ENCODE results near the gene MEF2D.

The MEF2D gene

GRCh38 chr1:156458181-156458503, 42.4 kb downstream of the MEF2D start:
- in situ Hi-C loops (cut with MboI; ENCODE audit: low sequenced_read_pairs, unreplicated experiment), result loop anchor here (5.0 kb wide), 1 partner anchor 149 kb away; no protein-coding TSS in a partner anchor
- no peak for DNase-seq (ENCODE audit: low spot score)
- TF ChIP-seq CTCF (IDR thresholded peaks at IDR 0.05; ENCODE audit: borderline replicate concordance, control extremely low read depth, extremely low read depth, insufficient read depth, missing control alignments), result no peak

DNA sequence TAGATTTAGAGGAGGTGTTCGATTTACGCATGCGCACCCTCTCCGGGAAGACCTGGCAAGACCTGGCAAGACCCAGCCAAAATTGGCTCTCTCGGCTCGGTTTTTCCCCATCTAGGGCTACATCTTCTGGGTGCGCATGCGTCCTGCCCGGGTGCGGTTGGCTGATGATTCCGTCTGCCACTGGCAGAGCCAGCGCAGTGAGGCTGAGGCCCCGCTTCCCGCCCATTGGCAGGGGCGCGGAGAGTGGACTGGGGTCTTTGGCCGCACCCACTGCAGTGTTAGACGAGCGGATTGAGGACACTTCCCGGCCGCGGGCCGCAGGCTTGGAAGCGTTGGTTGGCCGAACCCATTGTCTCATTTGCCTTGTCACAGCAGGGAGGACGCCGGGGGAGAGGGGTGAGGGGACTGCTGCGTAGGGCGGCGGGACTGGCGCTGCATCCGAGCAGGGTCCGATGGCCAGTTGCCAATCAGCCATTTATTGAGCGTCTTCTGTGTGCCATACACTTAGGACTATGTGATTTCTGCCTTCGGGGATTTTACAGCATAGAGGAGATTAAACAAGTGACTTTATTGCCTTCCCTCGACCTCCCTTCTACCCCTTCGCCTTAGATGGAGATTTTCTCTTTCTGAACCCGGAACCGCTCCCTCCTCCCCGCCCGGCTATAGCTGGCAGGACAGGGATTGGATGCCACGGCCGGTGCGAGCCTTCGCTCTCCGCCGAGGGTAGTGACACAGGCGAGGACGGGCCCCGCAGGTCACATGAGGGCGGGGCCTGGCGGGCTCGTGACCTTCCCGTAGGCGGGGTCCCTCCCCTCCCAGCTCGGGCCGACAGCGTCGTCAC, 43.7 kb downstream of the MEF2D start:
- TF ChIP-seq CTCF (IDR thresholded peaks at IDR 0.05; ENCODE audit: borderline replicate concordance, control extremely low read depth, extremely low read depth, insufficient read depth, missing control alignments), result no peak
- in situ Hi-C loops (cut with MboI; ENCODE audit: low sequenced_read_pairs, unreplicated experiment), result loop anchor here (5.0 kb wide), 1 partner anchor 150 kb away; no protein-coding TSS in a partner anchor
- DNase-seq (ENCODE audit: low spot score), result peak; percentile 97

DNA sequence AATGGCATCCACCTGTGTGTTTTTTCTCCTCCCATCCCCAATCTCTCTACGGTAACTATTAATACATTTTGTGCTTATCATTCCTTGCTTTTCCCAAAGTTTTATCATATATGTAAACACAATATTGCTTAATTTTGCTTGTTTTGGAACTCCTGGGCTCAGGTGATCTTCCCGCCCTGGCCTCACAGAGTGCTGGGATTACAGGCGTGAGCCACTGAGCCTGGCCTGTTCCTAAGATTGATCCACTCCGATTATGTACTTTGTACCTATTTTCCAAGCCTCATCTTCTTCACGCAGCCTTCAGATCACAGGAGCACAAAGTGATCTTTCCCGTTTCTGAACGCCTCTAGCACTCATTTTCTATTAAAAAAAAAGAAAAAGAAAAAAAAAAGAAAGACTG, 45.2 kb downstream of the MEF2D start:
- TF ChIP-seq CTCF (IDR thresholded peaks at IDR 0.05; ENCODE audit: borderline replicate concordance, control extremely low read depth, extremely low read depth, insufficient read depth, missing control alignments), result no peak
- DNase-seq (ENCODE audit: low spot score), result no peak
- in situ Hi-C loops (cut with MboI; ENCODE audit: low sequenced_read_pairs, unreplicated experiment), result loop anchor here (5.0 kb wide), 1 partner anchor 152 kb away; no protein-coding TSS in a partner anchor

- TF ChIP-seq CTCF (IDR thresholded peaks at IDR 0.05; ENCODE audit: borderline replicate concordance, control extremely low read depth, extremely low read depth, insufficient read depth, missing control alignments), result no peak
- in situ Hi-C loops (cut with MboI; ENCODE audit: low sequenced_read_pairs, unreplicated experiment), result no loop called here
- DNase-seq (ENCODE audit: low spot score), result no peak
These were observed 47.7 kb downstream of the MEF2D start for GRCh38 chr1:156452907-156453306.

GRCh38 chr1:156451505-156452160, 48.9 kb downstream of the MEF2D start:
- no peak for DNase-seq (ENCODE audit: low spot score)
- in situ Hi-C loops (cut with MboI; ENCODE audit: low sequenced_read_pairs, unreplicated experiment), result no loop called here
- no peak for TF ChIP-seq CTCF (IDR thresholded peaks at IDR 0.05; ENCODE audit: borderline replicate concordance, control extremely low read depth, extremely low read depth, insufficient read depth, missing control alignments)

DNA sequence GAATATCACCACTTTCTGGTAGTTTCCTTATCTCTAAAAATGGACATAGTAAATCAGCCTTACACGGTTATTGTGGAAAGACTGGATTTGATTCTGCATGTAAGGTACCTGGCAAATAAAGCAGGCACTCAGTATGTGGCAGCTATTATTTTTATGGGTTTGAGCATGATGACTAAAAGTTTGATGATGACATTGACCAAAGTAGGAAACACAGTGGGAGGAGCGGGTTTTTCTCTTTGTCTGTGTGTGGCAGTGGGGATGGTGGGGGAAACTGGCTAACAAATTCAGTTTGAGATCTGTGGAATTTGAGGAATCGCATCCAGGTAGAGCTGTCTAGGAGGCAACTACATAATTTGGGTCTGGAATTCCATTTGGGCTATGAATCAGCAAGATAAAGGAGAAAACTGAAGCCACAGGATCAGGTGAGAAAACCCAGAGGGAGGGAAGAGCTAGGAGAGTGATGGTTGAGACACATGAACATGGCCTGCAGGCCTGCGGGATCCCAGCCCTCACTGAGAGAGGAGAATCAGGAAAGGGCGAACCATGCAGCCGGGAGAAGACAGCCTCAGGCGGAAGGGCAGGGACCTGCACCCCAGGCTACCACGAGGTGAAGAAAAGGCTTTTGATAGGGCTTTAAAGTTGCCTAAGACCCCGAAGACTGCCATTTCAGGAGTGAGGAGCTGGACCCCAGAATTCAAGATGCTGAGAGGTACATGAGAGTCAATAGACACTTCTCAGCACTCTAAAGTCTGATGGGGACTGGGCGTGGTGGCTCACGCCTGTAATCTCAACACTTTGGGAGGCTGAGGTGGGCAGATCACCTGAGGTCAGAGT, 52.2 kb downstream of the MEF2D start:
- in situ Hi-C loops (cut with MboI; ENCODE audit: low sequenced_read_pairs, unreplicated experiment), result no loop called here
- no peak for TF ChIP-seq CTCF (IDR thresholded peaks at IDR 0.05; ENCODE audit: borderline replicate concordance, control extremely low read depth, extremely low read depth, insufficient read depth, missing control alignments)
- no peak for DNase-seq (ENCODE audit: low spot score)

Data from GM13976 (cell line).